ENCODE data around the gene TAS1R3.

GRCh38 chr1:1299686-1300351, 31.3 kb upstream of the TAS1R3 start:
- peak; percentile 61 for TF ChIP-seq CTCF (IDR thresholded peaks at IDR 0.05; ENCODE audit: low read depth, low read length, poor library complexity, severe bottlenecking)
- no peak for TF ChIP-seq EZH2phosphoT487 (IDR thresholded peaks at IDR 0.05; ENCODE audit: borderline replicate concordance, low read length)

Measured in DOHH2 (cell line).